Parathyroid adenoma (tissue), 2 donors: ENCODE measurements around the gene ARMC12.

Source experiments
- H2AFZ ChIP-seq: fragments of 300-600 bp; sonication (generic); one replicate; pipeline ENCODE4 v1.7.0; 2017; ENCODE audit warnings: antibody characterized with exemption, mild to moderate bottlenecking
- H3K27ac ChIP-seq: fragments of 300-600 bp; sonication (generic); one replicate; pipeline ENCODE4 v1.7.0; 2017
- H3K27me3 ChIP-seq: fragments of 300-600 bp; sonication (generic); one replicate; pipeline ENCODE4 v1.7.0; 2017; ENCODE audit warnings: low read length; ENCODE audit not compliant: control insufficient read depth, insufficient read depth
- H3K36me3 ChIP-seq: fragments of 300-600 bp; sonication (generic); one replicate; pipeline ENCODE4 v1.7.0; 2017; ENCODE audit warnings: low read length; ENCODE audit not compliant: control insufficient read depth, insufficient read depth
- H3K4me1 ChIP-seq: fragments of 300-600 bp; sonication (generic); one replicate; pipeline ENCODE4 v1.7.0; 2017; ENCODE audit warnings: control low read depth
- H3K4me2 ChIP-seq: fragments of 300-600 bp; sonication (generic); one replicate; pipeline ENCODE4 v1.7.0; 2017; ENCODE audit warnings: low read length
- H3K4me3 ChIP-seq: fragments of 300-600 bp; sonication (generic); one replicate; pipeline ENCODE4 v1.7.0; 2017; ENCODE audit warnings: low read depth, low read length
- H3K79me2 ChIP-seq: fragments of 300-600 bp; sonication (generic); one replicate; pipeline ENCODE4 v1.7.0; 2017; ENCODE audit warnings: control low read depth
- H3K9ac ChIP-seq: fragments of 300-600 bp; sonication (generic); one replicate; pipeline ENCODE4 v1.7.0; 2017; ENCODE audit warnings: mild to moderate bottlenecking
- H3K9me3 ChIP-seq: fragments of 300-600 bp; sonication (generic); one replicate; pipeline ENCODE4 v1.7.0; 2017; ENCODE audit warnings: low read length; ENCODE audit not compliant: control insufficient read depth
- TF ChIP-seq, protein P1 (sequence below): fragments of 300-600 bp; sonication (generic); IDR thresholded peaks from one replicate; pipeline ENCODE4 v1.7.0; 2017; ENCODE audit warnings: antibody characterized with exemption, mild to moderate bottlenecking
- donor health status: primary hyperparathyroidism.

The ARMC12 gene

GRCh38 chr6:35781290-35781689 lies 44.5 kb downstream of the ARMC12 start:
- TF ChIP-seq, protein P1, sequence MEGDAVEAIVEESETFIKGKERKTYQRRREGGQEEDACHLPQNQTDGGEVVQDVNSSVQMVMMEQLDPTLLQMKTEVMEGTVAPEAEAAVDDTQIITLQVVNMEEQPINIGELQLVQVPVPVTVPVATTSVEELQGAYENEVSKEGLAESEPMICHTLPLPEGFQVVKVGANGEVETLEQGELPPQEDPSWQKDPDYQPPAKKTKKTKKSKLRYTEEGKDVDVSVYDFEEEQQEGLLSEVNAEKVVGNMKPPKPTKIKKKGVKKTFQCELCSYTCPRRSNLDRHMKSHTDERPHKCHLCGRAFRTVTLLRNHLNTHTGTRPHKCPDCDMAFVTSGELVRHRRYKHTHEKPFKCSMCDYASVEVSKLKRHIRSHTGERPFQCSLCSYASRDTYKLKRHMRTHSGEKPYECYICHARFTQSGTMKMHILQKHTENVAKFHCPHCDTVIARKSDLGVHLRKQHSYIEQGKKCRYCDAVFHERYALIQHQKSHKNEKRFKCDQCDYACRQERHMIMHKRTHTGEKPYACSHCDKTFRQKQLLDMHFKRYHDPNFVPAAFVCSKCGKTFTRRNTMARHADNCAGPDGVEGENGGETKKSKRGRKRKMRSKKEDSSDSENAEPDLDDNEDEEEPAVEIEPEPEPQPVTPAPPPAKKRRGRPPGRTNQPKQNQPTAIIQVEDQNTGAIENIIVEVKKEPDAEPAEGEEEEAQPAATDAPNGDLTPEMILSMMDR = no peak
- no peak overlapping the region for H3K27ac ChIP-seq
- H2AFZ ChIP-seq = no peak overlapping the region
- no peaks in the 10 kb centered on the region for H3K9me3 ChIP-seq
- H3K9ac ChIP-seq = no peak overlapping the region
- H3K4me2 ChIP-seq = no peak overlapping the region
- H3K4me3 ChIP-seq = no peak overlapping the region
- no peaks in the 10 kb centered on the region for H3K27me3 ChIP-seq
- no peaks in the 10 kb centered on the region for H3K4me1 ChIP-seq
- no peaks in the 10 kb centered on the region for H3K36me3 ChIP-seq
- no peaks in the 10 kb centered on the region for H3K79me2 ChIP-seq

- no peaks in the 10 kb centered on the region for H3K79me2 ChIP-seq
- H3K9me3 ChIP-seq = no peaks in the 10 kb centered on the region
- no peak overlapping the region for H3K4me2 ChIP-seq
- H3K27me3 ChIP-seq = no peaks in the 10 kb centered on the region
- no peaks in the 10 kb centered on the region for H3K4me1 ChIP-seq
- H2AFZ ChIP-seq = no peak overlapping the region
- no peak overlapping the region for H3K4me3 ChIP-seq
- TF ChIP-seq, protein P1 = no peak
- H3K36me3 ChIP-seq = no peaks in the 10 kb centered on the region
- H3K9ac ChIP-seq = no peak overlapping the region
- no peak overlapping the region for H3K27ac ChIP-seq
These were observed 45.6 kb downstream of the ARMC12 start for GRCh38 chr6:35782424-35782823.

DNA sequence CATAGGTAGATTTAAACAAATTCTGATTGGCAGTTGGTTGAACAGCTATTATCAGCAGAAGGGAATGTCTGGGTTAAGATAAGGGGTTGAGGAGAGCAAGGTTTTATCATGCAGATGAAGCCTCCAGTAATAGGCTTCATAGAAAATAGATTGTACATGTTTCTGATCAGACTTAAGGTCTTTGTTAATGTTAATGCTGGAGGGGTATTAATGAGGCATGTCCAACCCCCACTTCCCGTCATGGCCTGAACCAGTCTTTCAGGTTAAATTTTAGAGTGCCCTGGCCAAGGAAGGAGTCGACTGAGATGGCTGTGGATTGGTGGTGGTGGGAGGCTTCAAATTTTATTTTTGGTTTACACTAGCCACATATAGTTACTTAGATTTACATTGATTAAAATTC lies 47.4 kb downstream of the ARMC12 start:
- H3K27ac ChIP-seq = no peak overlapping the region
- H3K4me2 ChIP-seq = no peak overlapping the region
- no peak overlapping the region for H3K4me3 ChIP-seq
- TF ChIP-seq, protein P1 = no peak
- H3K9me3 ChIP-seq = no peaks in the 10 kb centered on the region
- H3K36me3 ChIP-seq = no peaks in the 10 kb centered on the region
- no peaks in the 10 kb centered on the region for H3K27me3 ChIP-seq
- no peak overlapping the region for H2AFZ ChIP-seq
- H3K4me1 ChIP-seq = no peaks in the 10 kb centered on the region
- no peak overlapping the region for H3K9ac ChIP-seq
- no peaks in the 10 kb centered on the region for H3K79me2 ChIP-seq

DNA sequence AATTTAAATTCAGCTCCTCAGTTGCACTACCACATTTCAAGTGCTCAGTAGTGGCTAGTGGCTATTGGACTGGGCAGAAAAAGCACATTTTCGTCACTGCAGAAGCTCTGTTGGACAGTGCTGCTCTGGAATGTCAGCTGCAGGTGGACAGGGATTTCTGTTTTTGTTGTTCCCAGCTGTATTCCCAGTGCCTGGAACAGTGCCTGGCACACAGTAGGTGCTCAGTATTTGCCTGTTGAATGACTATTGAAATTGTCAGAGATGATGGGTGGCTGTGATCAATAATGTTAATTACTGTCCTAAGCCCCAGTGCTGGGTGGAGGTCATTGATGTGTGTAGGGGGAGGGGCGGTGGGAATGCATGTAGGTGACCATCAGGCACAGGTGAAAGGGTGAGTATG lies 49.4 kb downstream of the ARMC12 start:
- Histone ChIP-seq H3K9ac (no peak overlapping the region), H3K4me1 (no peaks in the 10 kb centered on the region), H3K4me2 (no peak overlapping the region), H3K27ac (no peak overlapping the region), H3K36me3 (no peaks in the 10 kb centered on the region), H3K9me3 (no peaks in the 10 kb centered on the region), H2AFZ (no peak overlapping the region), H3K4me3 (no peak overlapping the region), H3K79me2 (no peaks in the 10 kb centered on the region), H3K27me3 (no peaks in the 10 kb centered on the region)
- TF ChIP-seq, protein P1 = no peak

DNA sequence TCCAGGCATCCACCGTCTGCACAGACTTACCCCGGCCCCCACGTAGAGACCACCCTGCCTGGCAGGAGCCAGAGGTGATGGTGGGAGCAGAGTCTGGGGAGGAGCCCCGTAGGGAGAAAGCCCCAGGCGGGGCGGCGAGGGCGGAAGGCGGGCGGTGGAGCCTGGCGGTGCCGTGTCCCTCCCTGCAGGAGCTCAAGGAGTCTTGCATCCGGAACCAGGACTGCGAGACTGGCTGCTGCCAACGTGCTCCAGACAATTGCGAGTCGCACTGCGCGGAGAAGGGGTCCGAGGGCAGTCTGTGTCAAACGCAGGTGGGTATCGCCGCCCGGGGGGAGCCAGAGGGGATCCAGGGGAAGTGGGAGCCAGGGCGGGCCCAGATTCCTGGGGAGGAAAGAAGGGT lies 50.0 kb downstream of the ARMC12 start:
- no peak overlapping the region for H3K4me3 ChIP-seq
- peak overlapping the region; percentile 6 for H2AFZ ChIP-seq
- no peak overlapping the region for H3K27ac ChIP-seq
- no peaks in the 10 kb centered on the region for H3K4me1 ChIP-seq
- H3K9me3 ChIP-seq = no peaks in the 10 kb centered on the region
- no peak overlapping the region for H3K4me2 ChIP-seq
- no peaks in the 10 kb centered on the region for H3K36me3 ChIP-seq
- TF ChIP-seq, protein P1 = no peak
- H3K27me3 ChIP-seq = no peaks in the 10 kb centered on the region
- no peak overlapping the region for H3K9ac ChIP-seq
- no peaks in the 10 kb centered on the region for H3K79me2 ChIP-seq
